A549 (cell line): ENCODE results near the gene ARHGEF28. TPM values are rescaled to one million over a fixed set of nuclear protein-coding genes. Genes with fewer than 3 reads are reported as not detected.
A peak's percentile ranks its signal among the peaks of the same experiment; 100 is the strongest.

Experiments
- ATAC-seq, 2 experiments: fragments of 200-7000 bp in 1 of 2; fragments of >200 bp in 1 of 2; cut with Nextera tagmentation in 1 of 2; cut with Tn5 transposase in 1 of 2; 3 replicates each; pipeline versions ENCODE4 v1.8.0 to v1.9.1; 2018 to 2020; ENCODE audit warnings: mild to moderate bottlenecking in 1 of 2, moderate library complexity in 1 of 2
- CTCF ChIA-PET: fragments of 300-600 bp; sonication (Branson Sonifier 250); formaldehyde crosslinking; extraction: SDS; loops from one replicate; lab custom pipeline; 2021; ENCODE audit warnings: antibody characterized with exemption, inconsistent platforms; lab: Yijun Ruan, JAX
- POLR2A ChIA-PET: fragments of 350-600 bp; formaldehyde crosslinking; extraction: SDS; loops from one replicate; lab custom pipeline; 2021; ENCODE audit warnings: antibody characterized with exemption, inconsistent platforms; lab: Yijun Ruan, JAX
- DNase-seq, 2 experiments: peaks; one replicate each; pipeline versions ENCODE4 v3.0.0 to v3.0.0-alpha.2; 2011 to 2016; ENCODE audit warnings: low read depth in 1 of 2, low spot score in 1 of 2
- FAIRE-seq: peaks from 2 replicates; lab custom pipeline; 2011; peaks lifted over from hg19 to GRCh38; lab: Jason Lieb, UNC
- H3K27ac ChIP-seq, 2 experiments: fragments of >200 bp; sonication (Bioruptor Twin); formaldehyde crosslinking; 3 replicates each; pipeline ENCODE4 v1.5.1; 2016 to 2017
- H3K4me1 ChIP-seq: fragments of >200 bp; sonication (Bioruptor Twin); formaldehyde crosslinking; 3 replicates; pipeline ENCODE4 v1.6.1; 2016
- H3K4me2 ChIP-seq: fragments of >200 bp; sonication (Bioruptor Twin); formaldehyde crosslinking; 3 replicates; pipeline ENCODE4 v1.6.1; 2016
- H3K4me3 ChIP-seq: fragments of >200 bp; sonication (Bioruptor Twin); formaldehyde crosslinking; 3 replicates; pipeline ENCODE4 v1.5.1; 2016
- H3K9me3 ChIP-seq: fragments of >200 bp; sonication (Bioruptor Twin); formaldehyde crosslinking; 3 replicates; pipeline ENCODE4 v1.6.1; 2016
- BHLHE40 ChIP-seq: IDR thresholded peaks from 2 replicates; pipeline ENCODE4 v1.6.1; 2012; ENCODE audit warnings: low read depth, low read length, inconsistent platforms
- CBX2 ChIP-seq: fragments of 200-600 bp; sonication (generic); IDR thresholded peaks from 2 replicates; pipeline ENCODE4 v1.6.1; 2016; ENCODE audit warnings: low read depth, mild to moderate bottlenecking, borderline replicate concordance
- EHMT2 ChIP-seq: fragments of 200-600 bp; sonication (generic); IDR thresholded peaks from 2 replicates; pipeline ENCODE4 v1.6.1; 2016; ENCODE audit warnings: antibody characterized with exemption, low read depth, mild to moderate bottlenecking, moderate library complexity
- FOSL2 ChIP-seq, 2 experiments: fragments of 450-650 bp in 1 of 2; fragments of >200 bp in 1 of 2; sonication (Bioruptor Twin) in 1 of 2; formaldehyde crosslinking; IDR thresholded peaks; 2 replicates each; pipeline versions ENCODE4 v1.5.0 to v1.6.1; 2016 to 2020; ENCODE audit warnings: mild to moderate bottlenecking in 1 of 2, moderate library complexity in 1 of 2
- HOXA7 ChIP-seq: fragments of 250-450 bp; sonication (Bioruptor Pico); IDR thresholded peaks from 2 replicates; pipeline ENCODE4 v1.5.0; 2020; ENCODE audit warnings: mild to moderate bottlenecking, moderate library complexity
- HOXB13 ChIP-seq: fragments of 250-450 bp; sonication (Bioruptor Pico); IDR thresholded peaks from 2 replicates; pipeline ENCODE4 v1.5.0; 2020; ENCODE audit warnings: low read depth, mild to moderate bottlenecking, moderate library complexity
- JUNB ChIP-seq: fragments of >200 bp; sonication (Bioruptor Twin); formaldehyde crosslinking; IDR thresholded peaks from 2 replicates; pipeline ENCODE4 v1.6.1; 2016
- KDM5A ChIP-seq: fragments of 200-600 bp; sonication (generic); IDR thresholded peaks from 2 replicates; pipeline ENCODE4 v1.6.1; 2016; ENCODE audit warnings: antibody characterized with exemption, mild to moderate bottlenecking
- MAFK ChIP-seq: fragments of 450-650 bp; IDR thresholded peaks from 2 replicates; pipeline ENCODE4 v1.6.1; 2014; ENCODE audit not compliant: partially characterized antibody
- MAZ ChIP-seq: fragments of 150-350 bp; IDR thresholded peaks from 2 replicates; pipeline ENCODE4 v1.6.1; 2014; ENCODE audit warnings: antibody characterized with exemption, low read depth, low read length, borderline replicate concordance
- MYC ChIP-seq: IDR thresholded peaks from 2 replicates; pipeline ENCODE4 v1.6.1; 2012; ENCODE audit warnings: mild to moderate bottlenecking, inconsistent platforms, low read length, improper control_type of control experiment, borderline replicate concordance
- RCOR1 ChIP-seq: fragments of 150-350 bp; IDR thresholded peaks from 2 replicates; pipeline ENCODE4 v1.6.1; 2014; ENCODE audit warnings: antibody characterized with exemption, low read length, low read depth
- RFX5 ChIP-seq: fragments of 450-650 bp; IDR thresholded peaks from 2 replicates; pipeline ENCODE4 v1.7.1; 2014; ENCODE audit warnings: antibody characterized with exemption, mild to moderate bottlenecking, moderate library complexity
- SMC3 ChIP-seq: fragments of >200 bp; sonication (Bioruptor Twin); formaldehyde crosslinking; IDR thresholded peaks from 3 replicates; pipeline ENCODE4 v1.6.1; 2018; ENCODE audit warnings: inconsistent platforms
- SREBF2 ChIP-seq: fragments of 450-650 bp; IDR thresholded peaks from 2 replicates; pipeline ENCODE4 v1.6.1; 2014; ENCODE audit warnings: mild to moderate bottlenecking, moderate library complexity
- TFCP2L1 ChIP-seq: fragments of 250-450 bp; sonication (Bioruptor Pico); IDR thresholded peaks from 2 replicates; pipeline ENCODE4 v1.5.0; 2021; ENCODE audit warnings: mild to moderate bottlenecking
- TP53 ChIP-seq: fragments of 250-450 bp; sonication (Bioruptor Pico); IDR thresholded peaks from 2 replicates; pipeline ENCODE4 v1.5.0; 2021; ENCODE audit warnings: mild to moderate bottlenecking, moderate library complexity
- WGBS: methylation state at CpG from one replicate; pipeline ENCODE4 v1.1.6; 2017; ENCODE audit errors: missing lambda C conversion rate; 5-methylcytosine and 5-hydroxymethylcytosine counted together
- polyA plus RNA-seq, 4 experiments: library from polyadenylated mRNA; depleted of rRNA in 3 of 4; stranded (reverse); fragments of >200 nt; fragmentation: RNase III in 1 of 4; extraction: RNeasy Plus Mini Kit Qiagen cat#74134 plus additional on column Dnase treatment in 1 of 4; gene quantifications; 2 replicates in 3 of 4; 3 replicates in 1 of 4; pipeline ENCODE4 v1.2.3, GENCODE V29; 2011 to 2017
- TF ChIP-seq, protein P1 (sequence below): IDR thresholded peaks from 2 replicates; pipeline ENCODE4 v1.6.1; 2012
- TF ChIP-seq, protein P2 (sequence below): fragments of >200 bp; sonication (Bioruptor Twin); formaldehyde crosslinking; IDR thresholded peaks from 3 replicates; pipeline ENCODE4 v1.5.1; 2016
- TF ChIP-seq, protein P3 (sequence below): IDR thresholded peaks from 2 replicates; pipeline ENCODE4 v1.6.1; 2012; ENCODE audit warnings: low read depth, borderline replicate concordance
- TF ChIP-seq, protein P4 (sequence below): fragments of 200-600 bp; sonication (generic); IDR thresholded peaks from 2 replicates; pipeline ENCODE4 v1.6.1; 2016; ENCODE audit warnings: antibody characterized with exemption, mild to moderate bottlenecking, moderate library complexity
- TF ChIP-seq, protein P5 (sequence below): fragments of >200 bp; sonication (Bioruptor Twin); formaldehyde crosslinking; IDR thresholded peaks from 2 replicates; pipeline ENCODE4 v1.6.1; 2016

The ARHGEF28 gene
- polyA plus RNA-seq, 2 of the 4 experiments (the other 2 are of a cell fraction), result 17.0 to 22.3 TPM

DNA sequence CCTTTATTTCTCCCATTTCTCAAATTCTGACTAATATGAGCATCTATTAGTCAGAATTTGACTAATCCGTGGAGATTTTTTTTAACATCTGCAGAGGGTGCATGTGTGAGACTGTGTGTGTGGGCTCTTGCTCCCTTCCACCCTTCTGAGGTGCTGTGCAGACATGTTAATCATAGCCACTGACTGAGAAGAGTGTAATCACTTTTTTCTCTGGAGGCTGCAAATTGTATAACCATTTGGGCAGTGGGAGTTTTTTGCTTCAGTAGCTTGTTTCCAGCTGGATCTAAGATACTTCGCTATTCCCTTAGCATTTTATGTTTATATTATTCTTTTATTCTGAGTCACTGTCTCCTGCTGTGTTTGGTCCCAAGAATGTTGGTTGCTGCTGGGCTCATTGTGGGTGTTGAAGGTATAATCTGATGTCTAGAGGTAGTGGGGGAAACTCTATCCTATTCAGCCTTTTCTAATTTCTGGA lies 66.2 kb downstream of the ARHGEF28 start:
- Histone ChIP-seq H3K9me3 (no peaks in the 10 kb centered on the region), H3K4me2 (peak overlapping the region; percentile 76), H3K4me3 (no peak overlapping the region), H3K27ac (peak overlapping the region; percentile 78 to 89), H3K4me1 (peaks cover 64% of the 10 kb centered on the region)
- TF ChIP-seq KDM5A, result no peak
- TF ChIP-seq BHLHE40, result no peak
- peak; percentile 26; the same call in 1 of the 2 replicates for TF ChIP-seq JUNB
- peak; percentile 5; the same call in 1 of the 2 replicates for TF ChIP-seq FOSL2 (IDR thresholded peaks at IDR 0.05)
- peak; percentile 43; the same call in 1 of the 2 replicates for TF ChIP-seq FOSL2 (CRISPR knock-in tag; IDR thresholded peaks at IDR 0.05)
- TF ChIP-seq MAZ, result no peak
- CTCF ChIA-PET, result interaction anchor here (0.9 to 9.4 kb wide), 16 partner anchors 8 to 104 kb away, joined by 3 to 113 read pairs (median 8); partner anchors contain the start of gene ARHGEF28
- POLR2A ChIA-PET, result interaction anchor here (2.7 kb wide), 1 partner anchor 67 kb away, joined by 9 read pairs; no protein-coding TSS in a partner anchor
- peak in 1 of 2 experiments; percentile 36 for DNase-seq
- FAIRE-seq, result no peak
- WGBS, result 1% methylated on average over 2 of the region's 2 CpGs
- peak; percentile 71 to 79 for ATAC-seq

DNA sequence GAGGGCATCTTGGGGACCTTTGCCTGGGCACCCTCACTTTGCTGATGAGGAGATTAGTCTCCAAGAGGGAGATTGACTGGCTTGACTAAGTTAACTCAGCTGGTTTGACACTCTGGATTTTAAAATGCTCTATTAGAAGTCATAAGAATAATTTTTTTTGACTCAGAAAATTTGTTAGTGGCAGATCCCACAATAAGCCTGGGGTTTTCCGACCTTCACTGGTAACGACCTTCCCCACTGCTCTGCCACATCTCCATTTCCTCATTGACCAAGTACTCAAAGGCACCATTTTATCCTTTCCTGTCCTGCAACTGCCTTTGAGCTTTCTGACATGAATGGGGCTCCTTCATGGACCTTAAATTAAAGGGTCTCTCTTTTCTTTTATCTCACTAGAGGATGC lies 67.0 kb downstream of the ARHGEF28 start:
- TF ChIP-seq TP53 (CRISPR knock-in tag), result no peak
- TF ChIP-seq CBX2, result no peak
- TF ChIP-seq, protein P1, sequence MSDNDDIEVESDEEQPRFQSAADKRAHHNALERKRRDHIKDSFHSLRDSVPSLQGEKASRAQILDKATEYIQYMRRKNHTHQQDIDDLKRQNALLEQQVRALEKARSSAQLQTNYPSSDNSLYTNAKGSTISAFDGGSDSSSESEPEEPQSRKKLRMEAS, result no peak
- no peak for TF ChIP-seq SMC3
- TF ChIP-seq EHMT2, result no peak
- TF ChIP-seq MAFK, result no peak
- no peak for TF ChIP-seq RCOR1
- TF ChIP-seq, protein P2, sequence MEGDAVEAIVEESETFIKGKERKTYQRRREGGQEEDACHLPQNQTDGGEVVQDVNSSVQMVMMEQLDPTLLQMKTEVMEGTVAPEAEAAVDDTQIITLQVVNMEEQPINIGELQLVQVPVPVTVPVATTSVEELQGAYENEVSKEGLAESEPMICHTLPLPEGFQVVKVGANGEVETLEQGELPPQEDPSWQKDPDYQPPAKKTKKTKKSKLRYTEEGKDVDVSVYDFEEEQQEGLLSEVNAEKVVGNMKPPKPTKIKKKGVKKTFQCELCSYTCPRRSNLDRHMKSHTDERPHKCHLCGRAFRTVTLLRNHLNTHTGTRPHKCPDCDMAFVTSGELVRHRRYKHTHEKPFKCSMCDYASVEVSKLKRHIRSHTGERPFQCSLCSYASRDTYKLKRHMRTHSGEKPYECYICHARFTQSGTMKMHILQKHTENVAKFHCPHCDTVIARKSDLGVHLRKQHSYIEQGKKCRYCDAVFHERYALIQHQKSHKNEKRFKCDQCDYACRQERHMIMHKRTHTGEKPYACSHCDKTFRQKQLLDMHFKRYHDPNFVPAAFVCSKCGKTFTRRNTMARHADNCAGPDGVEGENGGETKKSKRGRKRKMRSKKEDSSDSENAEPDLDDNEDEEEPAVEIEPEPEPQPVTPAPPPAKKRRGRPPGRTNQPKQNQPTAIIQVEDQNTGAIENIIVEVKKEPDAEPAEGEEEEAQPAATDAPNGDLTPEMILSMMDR, result no peak
- TF ChIP-seq SREBF2, result no peak
- no peak for TF ChIP-seq FOSL2 (IDR thresholded peaks at IDR 0.05)
- TF ChIP-seq FOSL2 (CRISPR knock-in tag; IDR thresholded peaks at IDR 0.05), result no peak
- TF ChIP-seq HOXA7 (CRISPR knock-in tag), result no peak
- TF ChIP-seq MYC, result no peak
- TF ChIP-seq, protein P3, sequence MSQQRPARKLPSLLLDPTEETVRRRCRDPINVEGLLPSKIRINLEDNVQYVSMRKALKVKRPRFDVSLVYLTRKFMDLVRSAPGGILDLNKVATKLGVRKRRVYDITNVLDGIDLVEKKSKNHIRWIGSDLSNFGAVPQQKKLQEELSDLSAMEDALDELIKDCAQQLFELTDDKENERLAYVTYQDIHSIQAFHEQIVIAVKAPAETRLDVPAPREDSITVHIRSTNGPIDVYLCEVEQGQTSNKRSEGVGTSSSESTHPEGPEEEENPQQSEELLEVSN, result no peak
- TF ChIP-seq, protein P4, sequence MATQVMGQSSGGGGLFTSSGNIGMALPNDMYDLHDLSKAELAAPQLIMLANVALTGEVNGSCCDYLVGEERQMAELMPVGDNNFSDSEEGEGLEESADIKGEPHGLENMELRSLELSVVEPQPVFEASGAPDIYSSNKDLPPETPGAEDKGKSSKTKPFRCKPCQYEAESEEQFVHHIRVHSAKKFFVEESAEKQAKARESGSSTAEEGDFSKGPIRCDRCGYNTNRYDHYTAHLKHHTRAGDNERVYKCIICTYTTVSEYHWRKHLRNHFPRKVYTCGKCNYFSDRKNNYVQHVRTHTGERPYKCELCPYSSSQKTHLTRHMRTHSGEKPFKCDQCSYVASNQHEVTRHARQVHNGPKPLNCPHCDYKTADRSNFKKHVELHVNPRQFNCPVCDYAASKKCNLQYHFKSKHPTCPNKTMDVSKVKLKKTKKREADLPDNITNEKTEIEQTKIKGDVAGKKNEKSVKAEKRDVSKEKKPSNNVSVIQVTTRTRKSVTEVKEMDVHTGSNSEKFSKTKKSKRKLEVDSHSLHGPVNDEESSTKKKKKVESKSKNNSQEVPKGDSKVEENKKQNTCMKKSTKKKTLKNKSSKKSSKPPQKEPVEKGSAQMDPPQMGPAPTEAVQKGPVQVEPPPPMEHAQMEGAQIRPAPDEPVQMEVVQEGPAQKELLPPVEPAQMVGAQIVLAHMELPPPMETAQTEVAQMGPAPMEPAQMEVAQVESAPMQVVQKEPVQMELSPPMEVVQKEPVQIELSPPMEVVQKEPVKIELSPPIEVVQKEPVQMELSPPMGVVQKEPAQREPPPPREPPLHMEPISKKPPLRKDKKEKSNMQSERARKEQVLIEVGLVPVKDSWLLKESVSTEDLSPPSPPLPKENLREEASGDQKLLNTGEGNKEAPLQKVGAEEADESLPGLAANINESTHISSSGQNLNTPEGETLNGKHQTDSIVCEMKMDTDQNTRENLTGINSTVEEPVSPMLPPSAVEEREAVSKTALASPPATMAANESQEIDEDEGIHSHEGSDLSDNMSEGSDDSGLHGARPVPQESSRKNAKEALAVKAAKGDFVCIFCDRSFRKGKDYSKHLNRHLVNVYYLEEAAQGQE, result no peak
- TF ChIP-seq, protein P5, sequence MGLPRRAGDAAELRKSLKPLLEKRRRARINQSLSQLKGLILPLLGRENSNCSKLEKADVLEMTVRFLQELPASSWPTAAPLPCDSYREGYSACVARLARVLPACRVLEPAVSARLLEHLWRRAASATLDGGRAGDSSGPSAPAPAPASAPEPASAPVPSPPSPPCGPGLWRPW, result no peak
- TF ChIP-seq RFX5, result no peak
- no peak for TF ChIP-seq KDM5A
- TF ChIP-seq HOXB13 (CRISPR knock-in tag), result no peak
- TF ChIP-seq TFCP2L1, result no peak
- ATAC-seq, result no peak
- H3K4me3 ChIP-seq, result no peak overlapping the region
- peak overlapping the region; percentile 76 for H3K4me2 ChIP-seq
- 84% methylated on average over 2 of the region's 2 CpGs for WGBS
- peaks cover 64% of the 10 kb centered on the region for H3K4me1 ChIP-seq
- POLR2A ChIA-PET, result interaction anchor here (2.7 kb wide), 1 partner anchor 68 kb away, joined by 9 read pairs; no protein-coding TSS in a partner anchor
- peak overlapping the region; percentile 78 to 89 for H3K27ac ChIP-seq
- CTCF ChIA-PET, result interaction anchor here (0.7 to 9.4 kb wide), 37 partner anchors 9 to 125 kb away, joined by 3 to 113 read pairs (median 5); partner anchors contain the start of gene ARHGEF28
- DNase-seq, result no peak
- FAIRE-seq, result no peak
- no peaks in the 10 kb centered on the region for H3K9me3 ChIP-seq
